SK-N-SH (cell line): ENCODE measurements around the gene FCSK. TPM values are rescaled to one million over a fixed set of nuclear protein-coding genes. Genes with fewer than 3 reads are reported as not detected.

Source experiments
- CTCF ChIA-PET: fragments of 300-600, 350-600 bp; formaldehyde crosslinking; extraction: SDS; loops from one replicate; lab custom pipeline; 2021; lab: Yijun Ruan, JAX
- POLR2A ChIA-PET: fragments of 350-600 bp; sonication (Branson Sonifier 250); formaldehyde crosslinking; extraction: SDS; loops from one replicate; lab custom pipeline; 2020; ENCODE audit warnings: antibody characterized with exemption, inconsistent platforms; lab: Yijun Ruan, JAX
- DNase-seq: peaks from one replicate; pipeline ENCODE4 v3.0.0; 2012
- H2AFZ ChIP-seq: fragments of 200-600 bp; sonication (generic); 2 replicates; pipeline ENCODE4 v1.8.1; 2016; ENCODE audit warnings: antibody characterized with exemption, mild to moderate bottlenecking, low read depth
- H3F3A ChIP-seq: fragments of 200-600 bp; sonication (generic); replicated peaks from 2 replicates; pipeline ENCODE3; 2016; ENCODE audit warnings: antibody characterized with exemption, mild to moderate bottlenecking; ENCODE audit not compliant: insufficient read depth
- H3K27ac ChIP-seq, 2 experiments: fragments of 200-500 bp in 1 of 2; fragments of 200-600 bp in 1 of 2; sonication (Bioruptor generic) in 1 of 2; sonication (generic), shearing (Covaris generic) in 1 of 2; 2 replicates each; pipeline versions ENCODE4 v1.5.1 to v1.6.1; 2014 to 2016; ENCODE audit warnings: low read depth in 2 of 2, inconsistent platforms in 1 of 2, low read length in 1 of 2, mild to moderate bottlenecking in 1 of 2, mixed read lengths in 1 of 2
- H3K27me3 ChIP-seq: fragments of 200-600 bp; sonication (generic), shearing (Covaris generic); 2 replicates; pipeline ENCODE4 v1.6.1; 2016; ENCODE audit warnings: mixed run types; ENCODE audit not compliant: insufficient read depth
- H3K36me3 ChIP-seq, 2 experiments: fragments of 200-500 bp in 1 of 2; fragments of 200-600 bp in 1 of 2; sonication (Bioruptor generic) in 1 of 2; sonication (generic) in 1 of 2; replicated peaks in 1 of 2; 2 replicates each; pipeline versions ENCODE3 to v1.5.1; 2014 to 2016; ENCODE audit warnings: low read length in 1 of 2, mild to moderate bottlenecking in 1 of 2; ENCODE audit not compliant: insufficient read depth in 2 of 2, control insufficient read depth in 1 of 2
- H3K4me1 ChIP-seq, 2 experiments: fragments of 200-500 bp in 1 of 2; fragments of 200-600 bp in 1 of 2; sonication (Bioruptor generic) in 1 of 2; sonication (generic), shearing (Covaris generic) in 1 of 2; 2 replicates each; pipeline versions ENCODE4 v1.5.1 to v1.6.1; 2014 to 2016; ENCODE audit warnings: low read depth in 1 of 2, low read length in 1 of 2, mixed run types in 1 of 2; ENCODE audit not compliant: insufficient read depth in 2 of 2, control insufficient read depth in 1 of 2
- H3K4me2 ChIP-seq: fragments of 200-600 bp; sonication (generic), shearing (Covaris generic); 2 replicates; pipeline ENCODE4 v1.6.1; 2017; ENCODE audit warnings: mixed run types
- H3K4me3 ChIP-seq, 2 experiments: fragments of 200-500 bp in 1 of 2; fragments of 200-600 bp in 1 of 2; sonication (Bioruptor generic) in 1 of 2; sonication (generic), shearing (Covaris generic) in 1 of 2; 2 replicates each; pipeline versions ENCODE4 v1.5.1 to v1.8.1; 2014 to 2016; ENCODE audit warnings: low read depth in 2 of 2, inconsistent platforms in 1 of 2, low read length in 1 of 2, mild to moderate bottlenecking in 1 of 2, mixed read lengths in 1 of 2, moderate library complexity in 1 of 2
- H3K79me2 ChIP-seq: fragments of 200-600 bp; sonication (generic); 2 replicates; pipeline ENCODE4 v1.8.1; 2017; ENCODE audit warnings: mild to moderate bottlenecking; ENCODE audit not compliant: insufficient read depth
- H3K9ac ChIP-seq: fragments of 200-600 bp; sonication (generic); 2 replicates; pipeline ENCODE4 v1.6.1; 2017; ENCODE audit warnings: mixed run types
- H3K9me2 ChIP-seq: fragments of 200-600 bp; sonication (generic); 2 replicates; pipeline ENCODE4 v1.6.1; 2017; ENCODE audit warnings: mixed run types
- H3K9me3 ChIP-seq: fragments of 200-600 bp; sonication (generic); 2 replicates; pipeline ENCODE4 v1.6.1; 2017; ENCODE audit warnings: mixed run types, mild to moderate bottlenecking, moderate library complexity
- H4K20me1 ChIP-seq: fragments of 200-600 bp; sonication (generic); 2 replicates; pipeline ENCODE4 v1.6.1; 2017; ENCODE audit warnings: mild to moderate bottlenecking, mixed run types; ENCODE audit not compliant: insufficient read depth
- CTCF ChIP-seq: fragments of 200-600 bp; sonication (generic); IDR thresholded peaks from 2 replicates; pipeline ENCODE4 v1.6.1; 2017; ENCODE audit warnings: antibody characterized with exemption, mild to moderate bottlenecking, moderate library complexity
- FOSL2 ChIP-seq: IDR thresholded peaks from 2 replicates; pipeline ENCODE4 v1.4.0; 2012; ENCODE audit warnings: low read depth, mild to moderate bottlenecking, moderate library complexity, borderline replicate concordance
- FOXJ3 ChIP-seq: sonication (generic); formaldehyde crosslinking; IDR thresholded peaks from 2 replicates; pipeline ENCODE4 v1.5.1; 2020; ENCODE audit warnings: mild to moderate bottlenecking, missing genetic modification reagents
- FOXM1 ChIP-seq: IDR thresholded peaks from 2 replicates; pipeline ENCODE4 v1.4.0; 2012; ENCODE audit warnings: low read depth, mild to moderate bottlenecking
- IRF3 ChIP-seq: fragments of 150-350 bp; IDR thresholded peaks from 2 replicates; pipeline ENCODE4 v1.6.1; 2016; ENCODE audit warnings: mild to moderate bottlenecking, low read depth, low read length
- NFIC ChIP-seq: IDR thresholded peaks from 2 replicates; pipeline ENCODE4 v1.4.0; 2012; ENCODE audit warnings: borderline replicate concordance
- RCOR1 ChIP-seq: fragments of 150-350 bp; IDR thresholded peaks from 2 replicates; pipeline ENCODE4 v1.6.1; 2017; ENCODE audit warnings: antibody characterized with exemption, low read length
- REST ChIP-seq: IDR thresholded peaks from 2 replicates; pipeline ENCODE4 v1.6.1; 2012; ENCODE audit warnings: mild to moderate bottlenecking, low read depth, low read length, moderate library complexity
- RXRA ChIP-seq: IDR thresholded peaks from 2 replicates; pipeline ENCODE4 v1.4.0; 2012; ENCODE audit warnings: low read depth, mild to moderate bottlenecking, borderline replicate concordance
- SMC3 ChIP-seq: IDR thresholded peaks from 2 replicates; pipeline ENCODE4 v1.6.1; 2012; ENCODE audit warnings: low read depth, low read length, improper control_type of control experiment
- TEAD4 ChIP-seq: IDR thresholded peaks from 2 replicates; pipeline ENCODE4 v1.4.0; 2012; ENCODE audit warnings: mild to moderate bottlenecking, borderline replicate concordance; ENCODE audit not compliant: insufficient read depth
- USF1 ChIP-seq: IDR thresholded peaks from 2 replicates; pipeline ENCODE4 v1.4.0; 2012; ENCODE audit warnings: low read depth, borderline replicate concordance
- YY1 ChIP-seq: IDR thresholded peaks from 2 replicates; pipeline ENCODE4 v1.4.0; 2012; ENCODE audit warnings: low read depth, mild to moderate bottlenecking
- WGBS: methylation state at CpG from one replicate; pipeline ENCODE4 v1.1.6; 2017; ENCODE audit warnings: low lambda C conversion rate; 5-methylcytosine and 5-hydroxymethylcytosine counted together
- polyA plus RNA-seq, 3 experiments: library from polyadenylated mRNA; depleted of rRNA; stranded (reverse); fragments of >200 nt; gene quantifications; 2 replicates each; pipeline ENCODE4 v1.2.3, GENCODE V29; 2012

Gene FCSK
- polyA plus RNA-seq, 1 of the 3 experiments (the other 2 are of a cell fraction) = 9.7 TPM

- ChIA-PET CTCF (interaction anchor here (0.9 to 1.2 kb wide), 2 partner anchors 10 to 86 kb away, joined by 3 read pairs; no protein-coding TSS in a partner anchor), POLR2A (interaction anchor here (0.6 to 1.6 kb wide), 2 partner anchors 85 to 89 kb away, joined by 6 read pairs; no protein-coding TSS in a partner anchor)
- no peaks in the 10 kb centered on the region for H3F3A ChIP-seq
- H3K79me2 ChIP-seq = no peaks in the 10 kb centered on the region
- no peaks in the 10 kb centered on the region for H3K9me2 ChIP-seq
- H3K27me3 ChIP-seq = no peaks in the 10 kb centered on the region
- DNase-seq = no peak
- no peaks in the 10 kb centered on the region for H3K36me3 ChIP-seq
- no peak overlapping the region for H3K4me2 ChIP-seq
- no peaks in the 10 kb centered on the region for H4K20me1 ChIP-seq
- H3K27ac ChIP-seq = no peak overlapping the region
- H3K4me1 ChIP-seq = peaks cover 0 to 3% of the 10 kb centered on the region in 2 experiments; a peak in 1 of 4 replicates
- WGBS = 93% methylated on average over 8 of the region's 13 CpGs
- no peak overlapping the region for H2AFZ ChIP-seq
- no peak overlapping the region for H3K4me3 ChIP-seq
- H3K9me3 ChIP-seq = no peaks in the 10 kb centered on the region
- TF ChIP-seq FOXM1 = no peak
- no peak for TF ChIP-seq NFIC
- no peak for TF ChIP-seq IRF3
- no peak for TF ChIP-seq FOXJ3
- TF ChIP-seq CTCF = no peak
- TF ChIP-seq RXRA = no peak
- no peak for TF ChIP-seq FOSL2
- TF ChIP-seq SMC3 = no peak
- TF ChIP-seq TEAD4 = no peak
- TF ChIP-seq USF1 = no peak
- no peak for TF ChIP-seq RCOR1
- TF ChIP-seq YY1 = no peak
- TF ChIP-seq REST = no peak
- no peak overlapping the region for H3K9ac ChIP-seq
Measured at GRCh38 chr16:70465999-70466804, 11.8 kb downstream of the FCSK start.
